GM19397 (cell line): Measurements from ENCODE around the gene NPPA.
"Not testable (repeated sequence)": the region's sequence is repeated elsewhere in the genome, so short reads cannot be mapped to it uniquely, and the experiment has no call there.

Experiments used
- ATAC-seq: cut with Tn5 transposase; IDR thresholded peaks from one replicate; pipeline ENCODE4 v1.9.1; 2021; ENCODE audit warnings: mild to moderate bottlenecking, moderate library complexity; ENCODE audit not compliant: unreplicated experiment

Gene NPPA

GRCh38 chr1:11817192-11817591 is 30.4 kb downstream of the NPPA start:
- no peak for ATAC-seq

GRCh38 chr1:11813021-11813420 is 34.6 kb downstream of the NPPA start:
- no peak for ATAC-seq

GRCh38 chr1:11807133-11807532 is 40.5 kb downstream of the NPPA start:
- no peak for ATAC-seq

GRCh38 chr1:11806307-11806936 is 41.2 kb downstream of the NPPA start:
- ATAC-seq, result peak; percentile 43

- peak; percentile 84 for ATAC-seq
Measured at GRCh38 chr1:11805422-11806306, 41.9 kb downstream of the NPPA start, which contains the start of the genes CLCN6 and MTHFR. CLCN6 (plus strand) TSS chr1:11806191; CDS start chr1:11806263, 72 bp downstream. MTHFR (minus strand) TSS chr1:11805964; CDS start chr1:11803116, 2,848 bp downstream.

- no peak for ATAC-seq
Measured at GRCh38 chr1:11804666-11805421, 42.7 kb downstream of the NPPA start.

GRCh38 chr1:11803924-11804665 is 43.5 kb downstream of the NPPA start:
- not testable (repeated sequence) for ATAC-seq

- no peak for ATAC-seq
Measured at GRCh38 chr1:11802973-11803885, 44.4 kb downstream of the NPPA start.

- no peak for ATAC-seq
Measured at GRCh38 chr1:11802616-11802972, 45.0 kb downstream of the NPPA start.

GRCh38 chr1:11800756-11801433 is 46.7 kb downstream of the NPPA start:
- no peak for ATAC-seq

- no peak for ATAC-seq
Measured at GRCh38 chr1:11800391-11800755, 47.2 kb downstream of the NPPA start.

GRCh38 chr1:11799896-11800295 is 47.7 kb downstream of the NPPA start:
- no peak for ATAC-seq

- no peak for ATAC-seq
Measured at GRCh38 chr1:11799099-11799498, 48.5 kb downstream of the NPPA start.

- no peak for ATAC-seq
Measured at GRCh38 chr1:11797525-11798216, 49.9 kb downstream of the NPPA start.

GRCh38 chr1:11796036-11796828 is 51.4 kb downstream of the NPPA start:
- ATAC-seq, result no peak
